Kidney (tissue), 14 donors: Measurements from ENCODE around the gene AS3MT. TPM values are rescaled to one million over a fixed set of nuclear protein-coding genes. Genes with fewer than 3 reads are reported as not detected.
A peak's percentile ranks its signal among the peaks of the same experiment; 100 is the strongest.
"Not testable (repeated sequence)": the region's sequence is repeated elsewhere in the genome, so short reads cannot be mapped to it uniquely, and the experiment has no call there.

Experiments used
- DNase-seq, 5 donors: peaks; one replicate each; pipeline ENCODE4 v3.0.0-alpha.2; 2013 to 2020
- FAIRE-seq: peaks from 2 replicates; lab custom pipeline; 2012; peaks lifted over from hg19 to GRCh38; lab: Jason Lieb, UNC
- H3K27ac ChIP-seq, 2 donors: one replicate each; pipeline ENCODE4 v1.7.0; 2013; ENCODE audit warnings: low read depth in 2 of 2, low read length in 2 of 2, inconsistent platforms in 1 of 2
- H3K27me3 ChIP-seq: one replicate; pipeline ENCODE4 v1.7.1; 2013; ENCODE audit warnings: low read length, inconsistent platforms; ENCODE audit not compliant: control insufficient read depth, insufficient read depth
- H3K36me3 ChIP-seq, 3 donors: one replicate each; pipeline versions ENCODE4 v1.7.0 to v1.7.1; 2013; ENCODE audit warnings: low read length in 3 of 3, control low read depth in 1 of 3, inconsistent platforms in 1 of 3; ENCODE audit not compliant: insufficient read depth in 3 of 3, control insufficient read depth in 2 of 3
- H3K4me1 ChIP-seq, 3 donors: one replicate each; pipeline versions ENCODE4 v1.7.0 to v1.7.1; 2013; ENCODE audit warnings: low read length in 3 of 3, inconsistent platforms in 1 of 3, low read depth in 1 of 3; ENCODE audit not compliant: control insufficient read depth in 2 of 3, insufficient read depth in 2 of 3
- H3K4me3 ChIP-seq, 3 donors: one replicate each; pipeline versions ENCODE4 v1.7.0 to v1.8.1; 2013; ENCODE audit warnings: low read length in 3 of 3, control low read depth in 1 of 3, inconsistent platforms in 1 of 3
- H3K9ac ChIP-seq, 3 donors: one replicate each; pipeline versions ENCODE4 v1.7.0 to v1.7.1; 2013; ENCODE audit warnings: low read length in 3 of 3, control low read depth in 1 of 3, inconsistent platforms in 1 of 3
- H3K9me3 ChIP-seq, 3 donors: one replicate each; pipeline versions ENCODE4 v1.7.0 to v1.7.1; 2013; ENCODE audit warnings: low read length in 3 of 3, control low read depth in 1 of 3, inconsistent platforms in 1 of 3; ENCODE audit not compliant: control insufficient read depth in 2 of 3, insufficient read depth in 1 of 3
- intact Hi-C: fragments of 100-400 bp; cut with DNase I; formaldehyde crosslinking; loops from one replicate; pipeline ENCODE4 v1.11.1; 2022
- polyA plus RNA-seq: library from polyadenylated mRNA; stranded (reverse); fragments of 350-450 nt; fragmentation: Illumina TruSeq; extraction: RNeasy Lipid Tissue Mini Kit (QIAGEN cat#74804); gene quantifications from one replicate; pipeline ENCODE4 v1.2.3, GENCODE V29; 2014; ENCODE audit warnings: low read depth, low replicate concordance; ENCODE audit not compliant: insufficient read depth
- total RNA-seq: library from RNA; stranded (reverse); fragmentation: NEBNext Ultra II Directional; extraction: Animal tissue kit (Norgen Biotek cat#: 25700); gene quantifications from one replicate; pipeline ENCODE4 v1.2.1, GENCODE V29; 2021
- TF ChIP-seq, protein P1 (sequence below): IDR thresholded peaks from 3 replicates; pipeline ENCODE4 v1.5.1; 2012; ENCODE audit warnings: mild to moderate bottlenecking, moderate library complexity, borderline replicate concordance; ENCODE audit not compliant: insufficient read depth; ENCODE audit errors: extremely low read depth
- donor health status: control.
- donor health status: control.
- donor health status: control.
- donor health status: control.
- donor health status: control.
- donor health status: DM: yes; HTN: yes; CAD: no.
- donor health status: Normal renal cell carcinoma (clear cell type).

The AS3MT gene
- total and polyA plus RNA-seq, 2 donors from 2014 or later: 2.0 to 36.7 TPM

DNA sequence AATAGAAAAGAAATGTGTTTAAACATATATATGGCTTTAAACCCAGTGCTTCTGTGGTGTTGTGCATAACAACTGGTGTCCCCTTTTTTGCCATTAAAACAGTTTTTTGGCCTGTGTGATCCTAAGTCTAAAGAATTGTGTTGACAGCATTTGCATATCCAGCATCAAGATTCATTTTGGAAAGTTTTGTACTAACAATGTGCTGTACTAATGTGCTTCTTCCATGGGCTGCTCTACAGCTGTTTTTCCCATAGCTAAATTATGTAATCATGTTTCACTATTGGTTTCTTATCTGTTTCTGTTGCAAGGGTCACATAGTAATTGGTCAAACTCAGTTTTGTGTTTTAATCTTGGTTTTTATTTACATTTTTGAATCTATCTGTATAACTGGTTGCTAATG lies 54.3 kb downstream of the AS3MT start:
- TF ChIP-seq, protein P1, sequence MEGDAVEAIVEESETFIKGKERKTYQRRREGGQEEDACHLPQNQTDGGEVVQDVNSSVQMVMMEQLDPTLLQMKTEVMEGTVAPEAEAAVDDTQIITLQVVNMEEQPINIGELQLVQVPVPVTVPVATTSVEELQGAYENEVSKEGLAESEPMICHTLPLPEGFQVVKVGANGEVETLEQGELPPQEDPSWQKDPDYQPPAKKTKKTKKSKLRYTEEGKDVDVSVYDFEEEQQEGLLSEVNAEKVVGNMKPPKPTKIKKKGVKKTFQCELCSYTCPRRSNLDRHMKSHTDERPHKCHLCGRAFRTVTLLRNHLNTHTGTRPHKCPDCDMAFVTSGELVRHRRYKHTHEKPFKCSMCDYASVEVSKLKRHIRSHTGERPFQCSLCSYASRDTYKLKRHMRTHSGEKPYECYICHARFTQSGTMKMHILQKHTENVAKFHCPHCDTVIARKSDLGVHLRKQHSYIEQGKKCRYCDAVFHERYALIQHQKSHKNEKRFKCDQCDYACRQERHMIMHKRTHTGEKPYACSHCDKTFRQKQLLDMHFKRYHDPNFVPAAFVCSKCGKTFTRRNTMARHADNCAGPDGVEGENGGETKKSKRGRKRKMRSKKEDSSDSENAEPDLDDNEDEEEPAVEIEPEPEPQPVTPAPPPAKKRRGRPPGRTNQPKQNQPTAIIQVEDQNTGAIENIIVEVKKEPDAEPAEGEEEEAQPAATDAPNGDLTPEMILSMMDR: no peak
- H3K36me3 ChIP-seq: peaks cover 0 to 3% (median 0%) of the 10 kb centered on the region in 3 donors
- H3K9me3 ChIP-seq: no peaks in the 10 kb centered on the region
- peak overlapping the region in 1 of 3 donors; percentile 3 for H3K4me3 ChIP-seq
- DNase-seq: no peak
- H3K4me1 ChIP-seq: peaks cover 0 to 10% (median 4%) of the 10 kb centered on the region in 3 donors
- H3K27me3 ChIP-seq: peaks cover 2% of the 10 kb centered on the region
- intact Hi-C loops: no loop called here
- no peak overlapping the region for H3K27ac ChIP-seq
- no peak overlapping the region for H3K9ac ChIP-seq
- no peak for FAIRE-seq

- intact Hi-C loops: no loop called here
- no peak for FAIRE-seq
- TF ChIP-seq, protein P1: no peak
- no peak overlapping the region for H3K4me3 ChIP-seq
- H3K9ac ChIP-seq: no peak overlapping the region
- H3K27ac ChIP-seq: no peak overlapping the region
- H3K9me3 ChIP-seq: no peaks in the 10 kb centered on the region
- H3K4me1 ChIP-seq: no peaks in the 10 kb centered on the region
- H3K27me3 ChIP-seq: no peaks in the 10 kb centered on the region
- peaks cover 0 to 3% (median 0%) of the 10 kb centered on the region in 3 donors for H3K36me3 ChIP-seq
- DNase-seq: no peak
These were observed 57.6 kb downstream of the AS3MT start for GRCh38 chr10:102926842-102927241.

- Histone ChIP-seq H3K27me3 (no peaks in the 10 kb centered on the region), H3K27ac (no peak overlapping the region), H3K4me3 (no peak overlapping the region), H3K9ac (no peak overlapping the region), H3K9me3 (no peaks in the 10 kb centered on the region), H3K36me3 (peaks cover 0 to 3% (median 0%) of the 10 kb centered on the region in 3 donors), H3K4me1 (no peaks in the 10 kb centered on the region)
- FAIRE-seq: no peak
- DNase-seq: no peak
- intact Hi-C loops: no loop called here
- TF ChIP-seq, protein P1: no peak
These were observed 58.2 kb downstream of the AS3MT start for GRCh38 chr10:102927311-102928010.

- H3K9ac ChIP-seq, H3K27ac ChIP-seq, intact Hi-C loops, H3K9me3 ChIP-seq, H3K4me1 ChIP-seq, DNase-seq, H3K4me3 ChIP-seq, H3K27me3 ChIP-seq, FAIRE-seq, H3K36me3 ChIP-seq: not testable (repeated sequence)
These were observed 59.2 kb downstream of the AS3MT start for GRCh38 chr10:102928442-102928841.
